GM19351 (cell line): ENCODE data around the gene TCIRG1.

Source experiments
- ATAC-seq: cut with Tn5 transposase; IDR thresholded peaks from one replicate; pipeline ENCODE4 v1.9.1; 2021; ENCODE audit warnings: mild to moderate bottlenecking, moderate library complexity; ENCODE audit not compliant: unreplicated experiment

The TCIRG1 gene

DNA sequence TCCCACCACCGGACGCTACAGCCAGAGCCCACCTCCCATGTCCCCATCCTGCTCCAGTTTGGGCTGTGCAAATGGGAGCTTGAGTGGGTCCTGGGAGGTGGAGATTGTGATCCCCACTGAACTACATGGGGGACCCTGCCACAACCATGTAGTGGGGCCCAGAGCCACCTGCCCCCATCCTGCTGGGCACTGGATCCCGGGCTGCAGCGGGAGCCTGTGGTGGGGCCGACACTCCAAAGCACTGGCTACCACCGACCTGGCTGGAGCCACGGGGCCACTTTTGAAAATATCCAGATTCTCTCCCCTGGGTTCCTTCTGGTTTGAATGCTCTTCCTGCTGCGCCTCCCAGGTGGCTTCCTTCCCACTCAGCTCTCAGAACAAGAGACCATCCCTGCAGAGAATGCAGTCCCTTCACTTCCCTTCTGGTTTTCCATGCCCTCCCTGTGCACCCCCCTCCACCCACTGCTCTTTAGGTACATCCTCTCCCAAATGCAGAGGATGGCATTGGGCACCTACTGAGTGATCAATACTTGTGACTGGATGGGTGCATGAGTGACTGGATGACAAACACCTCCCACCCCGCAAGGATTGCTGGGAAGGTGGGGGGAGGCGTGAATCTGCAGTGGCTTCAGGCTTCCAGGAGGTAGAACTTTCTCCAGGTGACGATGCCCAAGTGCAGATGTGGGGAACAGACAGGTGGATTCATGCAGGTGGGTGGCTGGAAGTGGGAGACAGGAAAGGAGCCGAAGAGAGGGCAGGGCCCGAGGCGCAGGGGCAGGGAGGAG, 34.1 kb upstream of the TCIRG1 start:
- ATAC-seq, result no peak

DNA sequence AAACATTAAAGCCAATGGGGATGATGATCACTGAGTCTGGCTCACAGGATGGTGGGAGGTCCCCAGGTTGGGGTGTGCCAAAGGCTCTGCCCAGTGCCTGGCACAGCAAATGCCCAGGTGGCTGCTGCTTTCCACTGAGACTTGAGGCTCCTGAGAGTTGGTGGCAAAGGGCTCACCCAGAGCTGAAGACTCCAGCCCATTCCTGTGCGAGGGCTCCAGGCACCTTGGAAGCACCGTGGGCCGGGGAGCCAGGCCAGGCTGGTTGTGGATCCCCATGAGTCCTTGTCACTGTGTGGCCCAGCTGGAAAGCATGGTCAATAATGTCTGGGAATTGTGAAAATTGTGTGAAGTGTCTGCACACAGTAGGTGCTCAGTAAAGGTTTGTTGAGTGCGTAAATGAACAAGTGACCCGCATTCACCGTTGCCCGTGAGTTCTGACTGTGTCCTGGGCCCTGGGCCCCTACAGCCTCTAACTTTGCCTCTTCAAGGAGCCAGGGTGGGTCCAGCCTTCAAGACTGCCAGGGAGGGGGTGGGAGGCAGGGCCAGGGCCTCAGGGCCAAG, 32.1 kb upstream of the TCIRG1 start:
- no peak for ATAC-seq

DNA sequence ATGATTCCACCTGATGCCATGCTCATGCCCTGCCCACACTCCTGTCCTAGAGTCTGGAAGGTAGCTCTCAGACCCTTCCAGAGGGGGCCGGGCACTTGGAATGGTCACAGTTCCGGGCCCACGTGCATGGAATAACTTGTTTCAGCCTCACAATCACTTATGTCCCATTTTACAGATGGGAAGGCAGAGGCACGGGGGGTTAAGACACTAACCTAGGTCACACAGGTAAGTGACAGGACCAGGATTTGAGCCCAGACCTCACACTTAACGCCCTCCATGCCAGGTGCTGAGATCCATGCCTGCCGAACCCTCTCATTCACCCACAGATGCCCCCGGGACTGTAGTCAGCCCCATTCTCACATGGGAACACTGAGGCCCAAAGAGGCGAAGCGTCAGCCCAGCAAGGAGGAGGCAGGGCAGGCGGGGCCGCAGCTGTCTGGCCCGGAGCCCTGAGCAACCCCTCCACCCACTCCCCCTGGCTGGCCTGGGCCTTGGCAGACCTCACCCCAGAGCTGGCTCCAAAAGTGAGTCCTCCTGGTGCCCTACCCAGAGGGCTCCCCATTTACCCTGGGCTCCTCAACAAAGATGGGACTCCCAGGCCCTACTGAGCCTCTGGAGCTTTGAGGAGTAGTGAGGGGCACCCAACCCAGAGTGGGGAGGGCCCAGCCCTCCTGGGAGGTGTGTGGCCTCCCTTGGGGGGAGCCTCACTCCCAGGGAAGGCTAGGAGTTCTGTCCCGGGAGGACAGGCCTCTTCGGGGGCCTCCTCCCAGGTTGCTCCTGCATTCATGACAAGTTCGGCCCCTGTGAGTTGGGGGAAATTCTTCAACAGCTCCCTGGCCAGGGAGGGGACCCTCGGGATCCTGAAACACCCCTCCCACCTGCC, 31.1 kb upstream of the TCIRG1 start:
- no peak for ATAC-seq

DNA sequence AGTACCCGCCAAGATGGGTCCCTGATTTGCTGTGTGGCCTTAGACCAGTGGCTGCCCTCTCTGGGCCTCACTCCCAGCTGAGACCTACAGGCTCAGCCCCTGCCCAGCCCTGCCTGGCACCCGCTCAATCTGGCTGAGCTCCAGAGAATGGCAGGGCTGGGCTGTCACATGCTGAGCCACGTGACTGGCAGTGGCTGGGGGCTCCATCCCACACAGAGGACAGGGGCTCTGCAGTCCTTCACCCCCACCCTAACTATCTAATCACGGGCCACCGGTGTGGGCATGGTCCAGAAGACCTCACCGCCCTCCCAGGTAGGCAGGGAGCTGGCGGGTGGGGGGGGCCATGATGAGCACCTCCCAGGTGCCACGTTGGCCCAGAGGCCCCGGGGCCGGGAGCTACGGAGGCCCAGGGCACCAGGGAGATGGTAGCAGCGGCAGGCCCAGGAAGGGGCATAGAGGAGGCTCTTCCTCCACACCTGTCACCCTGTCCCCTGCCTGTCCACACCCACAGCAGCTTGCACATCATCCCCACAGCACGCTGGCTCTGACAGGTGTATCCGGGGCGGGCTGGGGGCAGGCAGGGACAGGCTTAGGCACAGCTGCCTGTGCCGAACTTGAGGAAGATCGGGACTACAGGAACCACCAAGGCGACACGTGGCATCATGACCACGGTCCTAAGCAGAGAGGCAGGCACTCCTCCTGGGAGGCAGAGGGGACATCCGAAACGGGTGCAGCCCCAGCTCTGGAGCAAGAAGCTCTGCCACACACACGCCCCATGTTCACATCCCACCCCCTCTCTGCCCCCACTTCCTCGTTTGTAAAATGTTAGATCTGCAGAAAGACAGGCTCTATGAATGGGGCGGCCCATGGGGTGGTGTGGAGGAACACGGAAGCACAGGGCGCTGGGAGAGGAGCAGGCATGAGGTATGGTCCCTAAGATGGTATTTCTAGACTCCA, 30.2 kb upstream of the TCIRG1 start:
- no peak for ATAC-seq

DNA sequence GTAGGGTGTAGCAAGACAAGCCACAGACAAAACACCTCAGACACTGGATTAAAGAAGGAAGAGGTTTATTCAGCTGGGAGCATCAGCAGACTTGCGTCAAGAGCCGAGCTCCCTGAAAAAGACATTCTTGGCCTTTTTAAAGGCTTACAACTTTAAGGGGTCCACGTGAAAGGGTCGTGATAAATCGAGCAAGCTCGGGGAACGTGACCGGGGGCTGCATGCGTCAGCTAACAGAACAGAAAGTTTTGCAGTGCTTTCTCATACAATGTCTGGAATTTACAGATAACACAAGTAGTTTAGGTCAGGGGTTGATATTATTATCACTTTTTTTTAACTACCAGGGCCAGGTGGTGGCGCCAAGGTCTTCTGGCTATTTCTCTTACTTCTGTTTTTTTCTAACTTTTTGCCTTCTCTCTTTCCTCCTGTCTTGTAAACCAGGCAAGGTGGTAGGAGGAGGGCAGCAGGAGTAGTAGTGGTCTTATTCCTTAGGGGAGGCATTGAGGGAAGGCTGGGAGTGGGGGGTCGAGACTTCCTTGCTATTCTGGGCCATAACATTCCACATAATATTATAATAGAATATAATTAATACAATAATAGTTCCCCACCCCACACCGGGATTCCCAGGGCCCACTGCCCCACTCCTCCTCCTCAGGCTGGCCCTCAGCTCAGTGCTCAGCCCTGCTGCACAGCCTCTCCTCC, 29.3 kb upstream of the TCIRG1 start:
- ATAC-seq, result no peak

DNA sequence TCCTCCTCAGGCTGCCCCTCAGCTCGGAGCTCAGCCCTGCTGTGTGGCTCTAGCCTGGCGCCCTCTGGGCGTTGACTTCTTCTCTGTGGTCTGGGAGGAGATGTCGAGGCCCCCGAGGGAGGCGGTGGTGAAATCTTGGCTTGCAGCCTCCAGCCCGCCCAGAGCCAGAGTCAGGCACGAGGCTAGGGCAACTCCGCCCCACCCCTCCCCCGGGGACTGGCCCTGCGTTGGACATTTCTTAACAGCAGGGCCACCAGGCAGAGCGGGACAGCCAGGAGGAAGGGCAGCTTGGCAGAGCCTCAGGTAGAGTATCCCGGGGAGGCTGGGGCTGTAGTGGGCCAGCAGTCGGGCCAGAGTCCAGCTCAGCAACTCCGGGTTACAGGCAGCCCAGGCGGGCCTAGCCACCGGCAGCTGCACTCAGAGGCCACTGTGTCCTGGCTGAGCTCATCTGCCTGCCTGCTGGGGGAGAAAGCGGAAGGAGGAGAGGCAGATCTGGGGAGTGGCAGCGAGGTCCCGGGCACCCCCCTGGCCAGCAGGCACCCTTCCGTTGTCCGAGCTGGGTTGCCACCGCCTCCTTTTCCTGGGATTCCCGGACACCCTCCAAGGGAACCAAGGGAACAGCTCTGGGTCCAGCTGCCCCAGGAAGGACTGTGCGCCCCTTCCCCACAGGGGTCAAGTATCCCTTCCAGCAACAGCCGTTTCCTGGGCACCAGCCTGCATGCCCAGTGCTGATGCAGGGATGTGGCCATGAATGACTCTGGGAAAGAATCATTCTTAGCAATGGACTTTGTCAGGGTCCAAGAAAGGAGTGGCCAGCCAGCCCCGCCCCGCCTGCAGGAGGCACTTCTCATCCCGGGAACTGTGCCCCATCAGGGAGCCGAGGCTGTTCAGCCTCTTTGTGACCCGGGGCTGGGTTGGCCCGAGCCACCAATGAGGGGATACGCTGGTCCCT, 28.5 kb upstream of the TCIRG1 start, which contains the start of gene ALDH3B1:
Gene ALDH3B1, plus strand, starts transcription at position 238 of the 952 bp plus-strand sequence. CDS start 4,971 bp downstream, outside the sequence.
- no peak for ATAC-seq

DNA sequence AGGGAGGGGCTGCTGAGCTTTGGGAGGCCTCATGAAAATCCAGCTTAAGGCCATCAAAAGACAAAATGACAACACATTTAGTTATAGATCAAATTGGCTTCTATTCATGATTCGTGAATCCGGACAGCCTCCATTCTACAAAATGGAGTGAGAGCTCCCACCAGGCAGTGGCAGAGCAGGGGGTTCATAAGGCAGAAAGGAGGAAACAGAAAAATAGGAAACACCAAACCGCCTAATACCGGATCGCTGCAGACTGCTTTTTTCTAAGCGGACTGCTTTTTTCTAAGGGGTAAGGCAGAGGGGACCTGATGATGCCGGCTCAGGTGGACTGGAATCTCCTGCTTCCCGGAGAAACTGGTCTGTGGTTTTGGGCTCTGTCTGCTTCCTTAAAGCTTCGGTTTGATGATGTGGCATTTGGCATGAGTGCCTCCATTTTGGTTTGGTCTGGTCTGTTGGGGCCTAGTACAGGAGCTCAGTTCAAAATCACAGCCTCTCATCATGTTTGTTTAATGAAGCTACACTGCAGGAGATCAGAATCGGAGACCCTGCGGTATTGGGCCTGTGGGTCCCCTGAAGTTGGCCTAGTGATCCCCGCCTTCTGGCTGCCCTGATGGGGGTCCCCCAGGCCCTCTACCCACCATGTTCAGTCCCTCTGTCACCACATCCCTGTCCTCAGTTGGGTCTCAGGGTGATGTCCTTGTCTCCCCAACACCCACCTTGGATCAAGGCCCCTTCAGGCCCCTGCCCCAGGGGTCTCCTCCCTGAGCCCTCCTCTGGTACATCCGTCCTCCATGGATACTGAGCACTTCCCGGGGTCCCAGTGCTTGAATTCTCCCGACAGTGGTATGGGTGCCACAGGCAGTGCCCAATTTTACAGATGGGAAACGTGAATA, 27.5 kb upstream of the TCIRG1 start:
- no peak for ATAC-seq

DNA sequence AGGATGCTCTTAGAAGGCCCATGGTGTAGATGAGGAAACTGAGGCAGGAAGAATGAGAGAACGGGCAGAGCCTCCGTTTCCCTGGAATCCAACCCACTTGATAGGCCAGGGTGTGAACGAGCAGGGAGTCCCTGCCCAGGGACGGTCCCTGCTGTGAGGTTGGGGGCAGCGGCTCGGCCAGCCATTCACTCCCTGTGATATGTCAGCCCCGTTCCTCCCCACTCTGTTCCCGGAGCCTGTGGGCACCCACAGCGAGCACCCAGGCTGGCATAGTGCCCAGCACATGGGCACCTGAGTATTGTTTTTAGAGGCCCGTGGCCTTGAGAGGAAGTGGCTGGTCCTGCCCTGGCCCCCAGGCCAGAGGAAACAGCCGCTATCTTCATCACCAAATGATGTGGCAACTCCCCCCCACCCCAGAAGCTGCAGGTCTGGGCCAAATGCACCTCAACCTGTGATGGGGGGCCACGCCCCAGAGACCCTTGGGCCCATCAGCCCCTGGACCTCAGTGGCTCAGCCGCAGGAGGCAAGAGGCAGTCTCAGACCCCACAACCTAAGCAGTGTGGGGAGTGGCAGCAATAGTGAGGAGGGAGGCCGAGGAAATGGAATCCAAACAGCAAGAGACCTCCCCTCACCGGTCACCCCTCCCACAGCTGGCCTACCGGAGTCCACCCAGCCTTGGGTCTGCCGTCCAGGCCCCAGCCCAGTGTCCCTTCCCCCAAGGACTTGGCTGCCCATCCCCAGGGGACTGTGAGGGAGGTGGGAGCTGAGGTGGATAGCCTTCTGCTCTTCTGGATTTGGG, 26.6 kb upstream of the TCIRG1 start:
- ATAC-seq, result no peak

DNA sequence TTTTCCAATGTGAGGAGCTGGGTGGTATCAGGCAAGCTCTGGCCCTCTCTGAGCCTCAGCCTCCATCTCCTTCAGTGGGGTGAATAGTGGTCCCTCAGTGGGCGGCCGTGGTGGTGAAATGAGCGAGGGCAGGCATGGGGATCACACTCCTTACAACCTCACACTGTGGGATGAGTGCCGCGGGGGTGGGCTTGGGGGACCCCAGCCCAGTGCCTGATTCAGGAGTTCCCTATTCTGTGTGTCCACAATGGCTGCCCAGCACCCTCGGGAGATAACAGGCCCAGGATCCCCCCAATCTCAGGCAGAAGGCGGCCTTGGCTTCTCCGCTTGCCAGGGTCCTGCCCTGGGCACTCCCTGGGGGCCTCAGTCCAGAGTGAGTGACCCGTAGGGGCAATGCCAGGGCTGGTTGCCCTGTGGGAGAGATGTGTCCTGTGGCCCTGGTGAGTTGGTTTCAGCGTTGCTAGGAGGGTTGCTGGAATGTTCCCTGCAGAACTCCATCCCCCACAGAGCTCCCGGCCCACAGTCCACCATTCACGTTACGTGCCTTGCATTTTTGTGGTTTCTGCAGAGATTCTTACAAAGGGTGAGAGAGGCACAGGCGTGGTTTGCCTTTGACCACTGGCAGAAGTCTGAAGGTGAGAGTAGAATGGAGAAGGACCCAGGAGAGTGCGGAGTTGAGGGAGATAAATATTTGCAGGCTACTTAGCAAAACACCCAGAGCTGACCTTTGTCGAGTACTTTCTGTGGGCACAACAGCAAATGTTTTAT, 25.8 kb upstream of the TCIRG1 start:
- no peak for ATAC-seq

DNA sequence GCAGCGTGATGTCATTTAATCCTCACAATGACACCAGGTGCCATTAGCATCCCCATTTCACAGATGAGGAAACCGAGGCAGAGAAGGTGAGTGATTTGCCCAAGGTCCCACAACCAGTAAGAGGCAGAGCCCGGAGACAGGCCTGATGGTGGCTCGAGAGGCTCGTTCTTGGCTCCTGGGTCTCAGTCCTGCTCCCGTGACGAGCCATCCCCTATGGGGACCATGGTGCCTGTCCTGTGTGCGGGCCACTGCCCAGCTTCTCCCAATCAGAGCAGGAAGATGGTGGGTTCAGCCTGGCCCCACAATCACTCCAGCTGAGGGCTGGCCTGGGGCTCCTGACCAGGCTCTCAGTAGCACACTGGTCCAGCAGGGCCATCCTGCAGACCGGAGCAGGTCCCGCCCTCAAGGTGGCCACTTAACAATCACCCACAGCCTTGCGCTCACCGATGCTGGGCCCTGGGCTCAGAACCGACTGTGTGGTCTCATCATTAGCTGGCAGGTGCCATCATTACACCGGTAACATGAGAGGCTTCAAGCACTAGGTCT, 25.1 kb upstream of the TCIRG1 start:
- no peak for ATAC-seq

DNA sequence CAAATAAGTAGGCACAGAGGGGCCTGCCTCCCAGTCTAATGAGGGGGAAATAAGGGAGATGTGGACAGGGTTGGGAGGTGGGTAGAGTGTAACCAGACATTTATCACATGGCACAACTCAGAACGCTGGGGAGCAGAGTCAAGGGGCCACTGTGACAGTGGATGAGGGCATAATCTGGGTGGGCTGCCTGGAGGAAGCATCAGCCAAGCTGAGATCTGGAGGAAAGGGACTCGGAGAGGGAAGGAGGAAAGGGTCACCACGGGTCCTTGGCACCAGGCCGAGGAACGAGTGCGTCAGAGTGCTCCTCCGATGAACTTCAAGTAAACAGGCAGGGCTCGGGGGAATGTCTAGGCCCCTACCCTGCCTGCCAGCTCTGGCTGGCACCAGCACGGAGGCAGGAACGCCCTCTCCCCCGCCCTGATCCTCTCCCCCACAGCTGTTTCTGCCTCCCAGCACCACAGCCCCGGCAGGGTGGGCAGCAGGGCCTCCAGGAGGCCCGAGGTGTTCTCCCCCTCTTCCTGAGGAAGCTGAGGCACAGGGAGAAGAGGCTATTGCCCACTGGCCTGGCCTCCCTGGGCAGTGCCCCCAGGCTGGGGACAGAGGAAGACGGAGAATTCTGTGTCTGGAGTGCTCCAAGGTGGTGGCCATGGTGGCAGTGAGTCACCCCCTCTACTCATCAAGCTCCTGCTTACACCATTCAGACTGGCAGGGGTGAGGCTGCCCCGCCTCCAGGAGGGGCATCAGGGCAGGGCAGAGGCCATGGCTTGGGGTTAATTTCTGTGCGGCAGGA, 24.5 kb upstream of the TCIRG1 start:
- no peak for ATAC-seq

DNA sequence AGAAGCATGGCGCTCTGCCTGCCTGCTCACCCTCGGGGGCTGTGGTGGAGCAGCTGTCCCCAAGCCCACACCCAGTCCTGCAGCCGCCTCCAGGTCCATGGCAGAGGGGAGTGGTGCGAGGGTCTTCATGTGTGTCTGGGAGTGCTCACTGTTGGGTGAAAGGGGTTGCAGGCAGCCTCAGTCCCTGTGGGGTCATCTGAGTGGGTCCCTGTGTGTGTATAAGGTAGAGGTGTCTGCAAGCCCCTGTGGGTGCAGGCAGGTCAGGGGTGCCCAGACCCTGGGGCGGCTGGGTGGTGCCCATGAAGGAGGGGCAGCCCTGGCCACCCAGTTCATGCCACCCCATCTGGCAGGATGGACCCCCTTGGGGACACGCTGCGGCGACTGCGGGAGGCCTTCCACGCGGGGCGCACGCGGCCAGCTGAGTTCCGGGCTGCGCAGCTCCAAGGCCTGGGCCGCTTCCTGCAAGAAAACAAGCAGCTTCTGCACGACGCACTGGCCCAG, 23.8 kb upstream of the TCIRG1 start:
- ATAC-seq, result no peak

DNA sequence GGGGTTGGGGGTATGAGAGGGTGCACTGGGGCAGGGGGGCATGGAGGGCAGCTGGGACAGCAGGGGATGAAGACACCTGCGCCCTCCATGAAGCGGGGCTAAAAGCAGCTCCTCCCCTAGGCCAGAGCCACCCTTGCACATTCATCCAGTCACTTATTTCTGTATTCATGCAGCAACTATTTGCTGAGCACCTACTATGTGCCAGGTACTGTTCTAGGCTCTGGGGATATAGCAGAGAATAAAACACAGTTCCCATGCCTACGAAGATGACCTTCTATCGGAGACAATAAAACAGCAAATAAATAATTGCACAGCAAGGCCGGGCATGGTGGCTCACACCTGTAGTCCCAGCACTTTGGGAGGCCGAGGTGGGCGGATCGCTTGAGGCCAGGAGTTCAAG, 23.4 kb upstream of the TCIRG1 start:
- ATAC-seq, result no peak

DNA sequence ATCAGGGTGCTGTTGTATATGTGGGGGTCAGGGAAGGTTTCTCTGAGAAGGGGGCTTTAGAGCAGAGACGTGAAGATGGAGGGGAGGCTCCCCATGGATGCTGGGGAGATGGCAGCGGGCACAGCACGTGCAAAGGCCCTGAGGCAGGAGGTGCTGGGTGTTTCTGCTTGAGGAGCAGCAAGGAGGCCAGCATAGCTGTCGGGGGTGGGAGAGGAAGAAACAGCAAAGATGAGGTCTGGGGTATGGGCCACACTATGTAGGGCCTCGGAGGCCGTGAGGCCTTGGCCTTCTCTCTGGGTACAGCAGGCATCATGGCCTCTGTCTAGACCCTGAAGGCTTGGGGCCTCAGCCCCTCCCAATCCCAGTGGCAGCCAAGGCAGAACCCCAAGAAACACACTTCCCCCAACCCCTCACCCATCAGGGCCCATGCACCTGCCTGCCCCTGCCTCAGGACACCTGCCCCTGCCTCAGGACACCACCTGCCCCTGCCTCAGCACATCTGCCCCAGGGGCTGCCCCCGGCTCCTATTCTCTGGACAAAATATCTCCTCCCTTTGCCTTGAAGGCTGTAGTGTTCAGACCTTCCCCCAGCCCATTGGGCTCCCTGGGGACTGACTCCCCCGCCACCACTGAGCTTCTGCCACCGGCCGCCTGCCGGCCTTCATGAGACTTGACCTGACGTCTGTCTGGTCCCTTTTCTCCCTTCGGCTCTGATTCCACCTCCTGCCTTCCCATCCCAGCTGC, 22.5 kb upstream of the TCIRG1 start:
- ATAC-seq, result no peak
